Neural cell (in vitro differentiated cells): ENCODE results near the gene CATSPERD. TPM values are rescaled to one million over a fixed set of nuclear protein-coding genes. Genes with fewer than 3 reads are reported as not detected.
"Not testable (repeated sequence)": the region's sequence is repeated elsewhere in the genome, so short reads cannot be mapped to it uniquely, and the experiment has no call there.

Source experiments
- H2AFZ ChIP-seq: fragments of 200-600, 300-800 bp; sonication (generic), shearing (Covaris generic); 2 replicates; pipeline ENCODE4 v1.6.0; 2014; ENCODE audit warnings: low read depth, mild to moderate bottlenecking, antibody characterized with exemption, low read length, moderate library complexity
- H3F3A ChIP-seq: fragments of 200-600 bp; shearing (Covaris generic); 2 replicates; pipeline ENCODE4 v1.6.1; 2016; ENCODE audit warnings: mild to moderate bottlenecking, moderate library complexity, mixed read lengths, antibody characterized with exemption, low read length; ENCODE audit not compliant: insufficient read depth, poor library complexity, severe bottlenecking
- H3K27ac ChIP-seq: fragments of 200-600, 300-800 bp; sonication (generic), shearing (Covaris generic); 2 replicates; pipeline ENCODE4 v1.5.1; 2014; ENCODE audit warnings: mild to moderate bottlenecking, low read length, moderate library complexity
- H3K27me3 ChIP-seq: fragments of 300-800, 200-600 bp; sonication (generic), shearing (Covaris generic); 2 replicates; pipeline ENCODE4 v1.6.0; 2014; ENCODE audit warnings: mild to moderate bottlenecking, low read depth, low read length, moderate library complexity; ENCODE audit not compliant: insufficient read depth
- H3K36me3 ChIP-seq: fragments of 300-800, 200-600 bp; sonication (generic), shearing (Covaris generic); 2 replicates; pipeline ENCODE4 v1.5.1; 2014; ENCODE audit warnings: mild to moderate bottlenecking, antibody characterized with exemption, low read length, moderate library complexity; ENCODE audit not compliant: insufficient read depth
- H3K4me2 ChIP-seq: fragments of 300-800, 200-600 bp; sonication (generic), shearing (Covaris generic); 2 replicates; pipeline ENCODE4 v1.6.0; 2014; ENCODE audit warnings: mild to moderate bottlenecking, low read length
- H3K4me3 ChIP-seq: fragments of 300-800, 200-600 bp; sonication (generic), shearing (Covaris generic); 2 replicates; pipeline ENCODE4 v1.5.1; 2014; ENCODE audit warnings: mild to moderate bottlenecking, low read length, moderate library complexity
- H3K79me2 ChIP-seq: fragments of 200-600 bp; shearing (Covaris generic); replicated peaks from 2 replicates; pipeline ENCODE4 v1.6.0; 2014; ENCODE audit warnings: mild to moderate bottlenecking, low read length, moderate library complexity; ENCODE audit not compliant: insufficient read depth
- H3K9ac ChIP-seq: fragments of 300-800, 200-600 bp; sonication (generic), shearing (Covaris generic); 2 replicates; pipeline ENCODE4 v1.6.1; 2016; ENCODE audit warnings: mild to moderate bottlenecking, low read length, mixed read lengths
- H3K9me2 ChIP-seq: fragments of 200-600 bp; shearing (Covaris generic); 2 replicates; pipeline ENCODE4 v1.6.1; 2016; ENCODE audit warnings: mild to moderate bottlenecking, low read length, mixed read lengths; ENCODE audit not compliant: insufficient read depth
- H3K9me3 ChIP-seq: fragments of 200-600, 300-800 bp; sonication (generic), shearing (Covaris generic); 2 replicates; pipeline ENCODE4 v1.6.1; 2016; ENCODE audit warnings: mild to moderate bottlenecking, mixed run types, low read length, moderate library complexity, mixed read lengths
- H4K20me1 ChIP-seq: fragments of 200-600 bp; shearing (Covaris generic); 2 replicates; pipeline ENCODE4 v1.6.1; 2016; ENCODE audit warnings: mild to moderate bottlenecking, mixed run types; ENCODE audit not compliant: insufficient read depth
- EP300 ChIP-seq: fragments of 450-650 bp; conservative IDR thresholded peaks from 2 replicates; pipeline ENCODE4 v1.6.1; 2014; ENCODE audit warnings: antibody characterized with exemption, mild to moderate bottlenecking, moderate library complexity; ENCODE audit not compliant: poor library complexity, severe bottlenecking
- EZH2 ChIP-seq: fragments of 200-600, 300-800 bp; shearing (Covaris generic), sonication (generic); IDR thresholded peaks from 2 replicates; pipeline ENCODE4 v1.6.1; 2014; ENCODE audit warnings: antibody characterized with exemption, low read length, borderline replicate concordance, mild to moderate bottlenecking; ENCODE audit not compliant: insufficient read depth, poor library complexity, severe bottlenecking
- MXI1 ChIP-seq: fragments of 450-650 bp; conservative IDR thresholded peaks from 2 replicates; pipeline ENCODE4 v1.6.1; 2014; ENCODE audit warnings: antibody characterized with exemption, mild to moderate bottlenecking; ENCODE audit not compliant: poor library complexity, severe bottlenecking
- POLR2AphosphoS5 ChIP-seq: IDR thresholded peaks from 2 replicates; pipeline ENCODE4 v1.6.1; 2012
- RAD21 ChIP-seq: fragments of 450-650 bp; conservative IDR thresholded peaks from 2 replicates; pipeline ENCODE4 v1.6.1; 2014; ENCODE audit warnings: antibody characterized with exemption, mild to moderate bottlenecking, moderate library complexity
- SMC3 ChIP-seq: fragments of 450-650 bp; conservative IDR thresholded peaks from 2 replicates; pipeline ENCODE4 v1.6.1; 2014; ENCODE audit warnings: antibody characterized with exemption, mild to moderate bottlenecking, moderate library complexity; ENCODE audit not compliant: poor library complexity
- TAF1 ChIP-seq: IDR thresholded peaks from 2 replicates; pipeline ENCODE4 v1.6.1; 2012; ENCODE audit warnings: low read depth
- polyA plus RNA-seq: library from polyadenylated mRNA; depleted of rRNA; stranded (reverse); fragments of >200 nt; gene quantifications from 2 replicates; pipeline ENCODE4 v1.2.3, GENCODE V29; 2014
- TF ChIP-seq, protein P1 (sequence below): fragments of 450-650 bp; IDR thresholded peaks from 2 replicates; pipeline ENCODE4 v1.5.1; 2014; ENCODE audit warnings: antibody characterized with exemption, mild to moderate bottlenecking, moderate library complexity; ENCODE audit not compliant: poor library complexity, severe bottlenecking
- TF ChIP-seq, protein P2 (sequence below): IDR thresholded peaks from 2 replicates; pipeline ENCODE4 v1.6.1; 2012; ENCODE audit warnings: borderline replicate concordance

Gene CATSPERD
- polyA plus RNA-seq, 1 donor from 2014 or later, result not detected

DNA sequence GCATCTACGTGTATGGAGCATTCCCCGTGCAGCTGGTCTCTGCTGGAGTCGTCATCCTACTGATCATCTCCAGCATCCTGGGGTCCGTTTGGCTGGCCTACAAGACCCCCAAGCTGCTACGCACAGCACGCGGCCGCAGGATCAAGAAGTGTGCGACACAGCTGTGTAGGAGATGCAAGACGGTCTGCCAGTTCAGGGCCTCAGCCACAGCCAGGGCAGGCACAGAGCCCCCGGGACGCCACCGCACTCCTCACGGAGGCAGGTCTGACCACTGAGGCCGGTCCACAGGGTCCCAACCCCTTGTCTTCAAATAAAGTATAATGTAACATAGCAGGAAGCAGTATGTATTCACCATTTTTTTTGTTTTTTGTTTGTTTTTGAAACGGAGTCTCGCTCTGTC lies 58.0 kb downstream of the CATSPERD start:
- Histone ChIP-seq H3K9me2 (no peaks in the 10 kb centered on the region), H2AFZ (no peak overlapping the region), H3K79me2 (no peaks in the 10 kb centered on the region), H3K9ac (no peak overlapping the region), H3F3A (no peaks in the 10 kb centered on the region), H4K20me1 (no peaks in the 10 kb centered on the region), H3K4me3 (no peak overlapping the region), H3K27ac (no peak overlapping the region), H3K27me3 (no peaks in the 10 kb centered on the region), H3K4me2 (no peak overlapping the region), H3K36me3 (no peaks in the 10 kb centered on the region), H3K9me3 (no peaks in the 10 kb centered on the region)
- TF ChIP-seq POLR2AphosphoS5 (no peak), TAF1 (no peak), RAD21 (no peak), EZH2 (no peak), MXI1 (no peak), EP300 (no peak), SMC3 (no peak)
- TF ChIP-seq, protein P1, sequence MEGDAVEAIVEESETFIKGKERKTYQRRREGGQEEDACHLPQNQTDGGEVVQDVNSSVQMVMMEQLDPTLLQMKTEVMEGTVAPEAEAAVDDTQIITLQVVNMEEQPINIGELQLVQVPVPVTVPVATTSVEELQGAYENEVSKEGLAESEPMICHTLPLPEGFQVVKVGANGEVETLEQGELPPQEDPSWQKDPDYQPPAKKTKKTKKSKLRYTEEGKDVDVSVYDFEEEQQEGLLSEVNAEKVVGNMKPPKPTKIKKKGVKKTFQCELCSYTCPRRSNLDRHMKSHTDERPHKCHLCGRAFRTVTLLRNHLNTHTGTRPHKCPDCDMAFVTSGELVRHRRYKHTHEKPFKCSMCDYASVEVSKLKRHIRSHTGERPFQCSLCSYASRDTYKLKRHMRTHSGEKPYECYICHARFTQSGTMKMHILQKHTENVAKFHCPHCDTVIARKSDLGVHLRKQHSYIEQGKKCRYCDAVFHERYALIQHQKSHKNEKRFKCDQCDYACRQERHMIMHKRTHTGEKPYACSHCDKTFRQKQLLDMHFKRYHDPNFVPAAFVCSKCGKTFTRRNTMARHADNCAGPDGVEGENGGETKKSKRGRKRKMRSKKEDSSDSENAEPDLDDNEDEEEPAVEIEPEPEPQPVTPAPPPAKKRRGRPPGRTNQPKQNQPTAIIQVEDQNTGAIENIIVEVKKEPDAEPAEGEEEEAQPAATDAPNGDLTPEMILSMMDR, result no peak
- TF ChIP-seq, protein P2, sequence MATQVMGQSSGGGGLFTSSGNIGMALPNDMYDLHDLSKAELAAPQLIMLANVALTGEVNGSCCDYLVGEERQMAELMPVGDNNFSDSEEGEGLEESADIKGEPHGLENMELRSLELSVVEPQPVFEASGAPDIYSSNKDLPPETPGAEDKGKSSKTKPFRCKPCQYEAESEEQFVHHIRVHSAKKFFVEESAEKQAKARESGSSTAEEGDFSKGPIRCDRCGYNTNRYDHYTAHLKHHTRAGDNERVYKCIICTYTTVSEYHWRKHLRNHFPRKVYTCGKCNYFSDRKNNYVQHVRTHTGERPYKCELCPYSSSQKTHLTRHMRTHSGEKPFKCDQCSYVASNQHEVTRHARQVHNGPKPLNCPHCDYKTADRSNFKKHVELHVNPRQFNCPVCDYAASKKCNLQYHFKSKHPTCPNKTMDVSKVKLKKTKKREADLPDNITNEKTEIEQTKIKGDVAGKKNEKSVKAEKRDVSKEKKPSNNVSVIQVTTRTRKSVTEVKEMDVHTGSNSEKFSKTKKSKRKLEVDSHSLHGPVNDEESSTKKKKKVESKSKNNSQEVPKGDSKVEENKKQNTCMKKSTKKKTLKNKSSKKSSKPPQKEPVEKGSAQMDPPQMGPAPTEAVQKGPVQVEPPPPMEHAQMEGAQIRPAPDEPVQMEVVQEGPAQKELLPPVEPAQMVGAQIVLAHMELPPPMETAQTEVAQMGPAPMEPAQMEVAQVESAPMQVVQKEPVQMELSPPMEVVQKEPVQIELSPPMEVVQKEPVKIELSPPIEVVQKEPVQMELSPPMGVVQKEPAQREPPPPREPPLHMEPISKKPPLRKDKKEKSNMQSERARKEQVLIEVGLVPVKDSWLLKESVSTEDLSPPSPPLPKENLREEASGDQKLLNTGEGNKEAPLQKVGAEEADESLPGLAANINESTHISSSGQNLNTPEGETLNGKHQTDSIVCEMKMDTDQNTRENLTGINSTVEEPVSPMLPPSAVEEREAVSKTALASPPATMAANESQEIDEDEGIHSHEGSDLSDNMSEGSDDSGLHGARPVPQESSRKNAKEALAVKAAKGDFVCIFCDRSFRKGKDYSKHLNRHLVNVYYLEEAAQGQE, result no peak

DNA sequence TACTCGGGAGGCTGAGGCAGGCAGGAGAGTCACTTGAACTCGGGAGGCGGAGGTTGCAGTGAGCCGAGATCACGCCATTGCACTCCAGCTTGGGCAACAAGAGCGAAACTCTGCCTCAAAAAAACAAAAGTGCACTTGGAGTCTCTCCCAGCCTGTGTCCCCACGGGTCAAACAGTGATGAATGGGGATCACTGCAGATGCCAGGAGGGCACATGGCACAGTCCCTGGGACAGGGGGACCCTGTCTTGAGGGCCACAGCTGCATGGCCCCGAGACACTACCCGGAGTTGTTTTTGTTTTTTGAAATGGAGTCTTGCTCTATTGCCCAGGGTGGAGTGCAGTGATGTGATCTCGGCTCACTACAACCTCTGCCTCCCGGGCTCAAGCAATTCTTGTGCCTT lies 60.5 kb downstream of the CATSPERD start:
- not testable (repeated sequence) for H4K20me1 ChIP-seq, H3K36me3 ChIP-seq, H3K4me2 ChIP-seq, H3K79me2 ChIP-seq, H3K9me2 ChIP-seq, H2AFZ ChIP-seq, H3K27ac ChIP-seq, H3F3A ChIP-seq, H3K9ac ChIP-seq, H3K9me3 ChIP-seq, H3K4me3 ChIP-seq, H3K27me3 ChIP-seq

DNA sequence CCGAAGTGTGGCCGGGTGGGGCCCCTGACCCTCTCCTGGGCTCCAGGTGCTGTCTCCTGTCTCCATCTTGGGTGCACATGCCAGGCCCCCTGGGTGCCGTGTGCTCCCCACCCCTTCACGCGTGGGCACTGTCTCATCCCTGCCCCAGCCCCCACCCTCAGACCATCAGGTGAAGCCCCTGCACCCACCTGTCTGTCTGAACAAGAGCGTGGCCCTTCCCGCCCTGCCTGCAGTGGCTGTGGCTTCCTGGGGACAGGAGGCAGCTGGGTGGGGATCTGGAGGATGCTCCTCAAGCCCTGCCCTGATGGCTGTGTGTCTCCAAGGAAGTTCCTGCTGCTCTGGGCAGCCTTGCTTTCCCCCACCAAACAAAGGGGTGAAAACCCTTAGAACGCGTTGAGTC lies 61.9 kb downstream of the CATSPERD start:
- no peaks in the 10 kb centered on the region for H3F3A ChIP-seq
- H2AFZ ChIP-seq, result no peak overlapping the region
- TF ChIP-seq SMC3, result no peak
- TF ChIP-seq RAD21, result no peak
- TF ChIP-seq EZH2, result no peak
- TF ChIP-seq MXI1, result no peak
- TF ChIP-seq, protein P1, result no peak
- TF ChIP-seq POLR2AphosphoS5, result no peak
- TF ChIP-seq EP300, result no peak
- TF ChIP-seq, protein P2, result no peak
- no peak for TF ChIP-seq TAF1
- no peaks in the 10 kb centered on the region for H3K79me2 ChIP-seq
- no peaks in the 10 kb centered on the region for H3K27me3 ChIP-seq
- H3K9me3 ChIP-seq, result no peaks in the 10 kb centered on the region
- H3K9me2 ChIP-seq, result no peaks in the 10 kb centered on the region
- H3K4me2 ChIP-seq, result no peak overlapping the region
- H3K9ac ChIP-seq, result no peak overlapping the region
- H3K36me3 ChIP-seq, result no peaks in the 10 kb centered on the region
- no peaks in the 10 kb centered on the region for H4K20me1 ChIP-seq
- H3K27ac ChIP-seq, result no peak overlapping the region
- H3K4me3 ChIP-seq, result no peak overlapping the region
